C4-2B (cell line): Measurements from ENCODE around the gene SLC9A7.
A peak's percentile ranks its signal among the peaks of the same experiment; 100 is the strongest.

ENCODE experiments used
- H3K27ac ChIP-seq: fragments of 450-650 bp; 2 replicates; pipeline ENCODE4 v1.5.1; 2017
- ZFX ChIP-seq: fragments of 450-650 bp; IDR thresholded peaks from 2 replicates; pipeline ENCODE4 v1.6.1; 2017
- TF ChIP-seq, protein P1 (sequence below): fragments of 450-650 bp; conservative IDR thresholded peaks from 2 replicates; pipeline ENCODE4 v1.5.1; 2017; ENCODE audit warnings: mild to moderate bottlenecking

Gene SLC9A7

DNA sequence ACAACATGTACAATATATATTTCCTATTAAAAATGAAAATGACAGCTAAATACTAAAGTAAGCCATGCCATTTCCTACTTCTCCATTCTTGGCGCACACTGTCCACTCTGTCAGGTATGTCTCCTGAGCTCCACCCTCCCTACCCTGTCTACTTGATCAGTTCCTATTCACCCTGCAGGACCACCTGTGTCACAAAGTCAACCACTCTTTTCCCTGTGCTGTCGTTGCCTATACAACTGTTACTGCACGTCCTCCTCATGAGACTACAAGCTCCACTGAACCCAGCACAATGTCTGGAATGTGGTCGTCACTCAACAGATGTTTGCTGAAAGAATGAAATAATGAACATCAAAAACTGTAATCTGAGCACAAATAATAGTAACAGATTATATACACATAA, 54.9 kb downstream of the SLC9A7 start:
- H3K27ac ChIP-seq: no peak overlapping the region
- TF ChIP-seq, protein P1, sequence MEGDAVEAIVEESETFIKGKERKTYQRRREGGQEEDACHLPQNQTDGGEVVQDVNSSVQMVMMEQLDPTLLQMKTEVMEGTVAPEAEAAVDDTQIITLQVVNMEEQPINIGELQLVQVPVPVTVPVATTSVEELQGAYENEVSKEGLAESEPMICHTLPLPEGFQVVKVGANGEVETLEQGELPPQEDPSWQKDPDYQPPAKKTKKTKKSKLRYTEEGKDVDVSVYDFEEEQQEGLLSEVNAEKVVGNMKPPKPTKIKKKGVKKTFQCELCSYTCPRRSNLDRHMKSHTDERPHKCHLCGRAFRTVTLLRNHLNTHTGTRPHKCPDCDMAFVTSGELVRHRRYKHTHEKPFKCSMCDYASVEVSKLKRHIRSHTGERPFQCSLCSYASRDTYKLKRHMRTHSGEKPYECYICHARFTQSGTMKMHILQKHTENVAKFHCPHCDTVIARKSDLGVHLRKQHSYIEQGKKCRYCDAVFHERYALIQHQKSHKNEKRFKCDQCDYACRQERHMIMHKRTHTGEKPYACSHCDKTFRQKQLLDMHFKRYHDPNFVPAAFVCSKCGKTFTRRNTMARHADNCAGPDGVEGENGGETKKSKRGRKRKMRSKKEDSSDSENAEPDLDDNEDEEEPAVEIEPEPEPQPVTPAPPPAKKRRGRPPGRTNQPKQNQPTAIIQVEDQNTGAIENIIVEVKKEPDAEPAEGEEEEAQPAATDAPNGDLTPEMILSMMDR: no peak

GRCh38 chrX:46698691-46699090, 60.2 kb downstream of the SLC9A7 start:
- H3K27ac ChIP-seq: no peak overlapping the region
- TF ChIP-seq, protein P1: no peak
- no peak for TF ChIP-seq ZFX

GRCh38 chrX:46695491-46695890, 63.4 kb downstream of the SLC9A7 start:
- TF ChIP-seq, protein P1: no peak
- TF ChIP-seq ZFX: no peak

DNA sequence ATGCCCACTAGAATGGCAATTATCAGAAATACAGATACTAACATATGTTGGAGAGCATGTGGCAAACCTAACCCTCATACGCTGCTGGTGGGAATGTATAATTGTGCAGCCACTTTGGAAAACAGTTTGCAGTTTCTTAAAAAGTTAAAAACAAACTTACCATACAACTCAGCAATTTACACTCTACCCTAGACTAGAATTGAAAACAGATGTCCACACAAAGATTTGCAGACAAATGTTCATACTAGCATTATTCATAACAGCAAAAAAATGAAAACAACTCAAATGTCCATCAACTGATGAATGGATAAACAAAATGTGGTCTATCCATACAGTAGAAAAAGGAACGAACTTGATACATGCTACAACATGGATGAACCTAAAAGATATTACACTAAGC, 64.4 kb downstream of the SLC9A7 start:
- H3K27ac ChIP-seq: no peak overlapping the region
- TF ChIP-seq, protein P1: no peak
- TF ChIP-seq ZFX: no peak

More at GRCh38 chrX:46695491-46695890, 63.4 kb downstream of the SLC9A7 start:
- no peak overlapping the region for H3K27ac ChIP-seq

DNA sequence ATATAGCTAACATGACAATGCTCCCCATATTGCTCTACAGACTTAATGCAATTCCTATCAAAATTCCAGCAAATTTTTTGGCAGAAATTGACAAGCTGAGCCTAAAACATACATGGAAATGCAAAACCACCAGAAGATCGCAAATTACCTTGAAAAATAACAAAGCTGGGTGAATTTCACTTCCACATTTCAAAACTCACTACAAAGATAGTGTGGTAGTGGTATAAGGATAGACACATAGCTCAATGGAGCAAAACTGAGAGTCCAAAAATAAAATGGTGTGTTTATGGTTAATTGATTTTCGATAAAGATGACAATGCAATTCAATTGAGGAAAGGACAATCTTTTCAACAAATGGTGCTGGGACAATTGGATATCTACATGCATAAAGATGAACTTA, 65.8 kb downstream of the SLC9A7 start:
- TF ChIP-seq ZFX: no peak
- H3K27ac ChIP-seq: no peak overlapping the region

- no peak overlapping the region for H3K27ac ChIP-seq
- TF ChIP-seq ZFX: no peak
Observed at GRCh38 chrX:46690818-46691217, 68.1 kb downstream of the SLC9A7 start.

- no peak for TF ChIP-seq ZFX
- H3K27ac ChIP-seq: no peak overlapping the region
Observed at GRCh38 chrX:46687619-46688018, 71.3 kb downstream of the SLC9A7 start.

- no peak for TF ChIP-seq ZFX
- TF ChIP-seq, protein P1: peak; percentile 78
- no peak overlapping the region for H3K27ac ChIP-seq
Observed at GRCh38 chrX:46686003-46686645, 72.8 kb downstream of the SLC9A7 start.

DNA sequence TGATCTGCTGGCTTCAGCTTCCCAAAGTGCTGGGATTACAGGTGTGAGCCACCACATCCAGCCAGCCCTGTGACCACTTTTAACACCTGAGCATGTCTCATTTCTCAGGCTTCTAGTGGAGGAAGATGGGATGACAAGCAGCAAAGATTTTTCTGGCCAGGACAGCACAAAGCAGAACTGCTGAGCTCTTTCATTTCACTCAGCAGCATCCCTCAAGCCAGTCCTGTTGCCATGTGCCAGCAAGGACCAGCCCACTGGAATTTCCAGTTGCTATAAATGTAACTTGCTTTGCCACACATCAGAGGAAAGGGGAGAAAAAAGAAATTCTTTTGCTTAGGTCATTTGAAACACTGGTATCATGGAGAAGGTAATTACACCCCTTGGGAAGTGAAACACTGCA, 75.9 kb downstream of the SLC9A7 start:
- TF ChIP-seq, protein P1: no peak
- no peak for TF ChIP-seq ZFX

More for the DNA sequence above, 75.9 kb downstream of the SLC9A7 start:
- H3K27ac ChIP-seq: no peak overlapping the region
